Measurements from ENCODE around the gene PCTP.

Gene PCTP

DNA sequence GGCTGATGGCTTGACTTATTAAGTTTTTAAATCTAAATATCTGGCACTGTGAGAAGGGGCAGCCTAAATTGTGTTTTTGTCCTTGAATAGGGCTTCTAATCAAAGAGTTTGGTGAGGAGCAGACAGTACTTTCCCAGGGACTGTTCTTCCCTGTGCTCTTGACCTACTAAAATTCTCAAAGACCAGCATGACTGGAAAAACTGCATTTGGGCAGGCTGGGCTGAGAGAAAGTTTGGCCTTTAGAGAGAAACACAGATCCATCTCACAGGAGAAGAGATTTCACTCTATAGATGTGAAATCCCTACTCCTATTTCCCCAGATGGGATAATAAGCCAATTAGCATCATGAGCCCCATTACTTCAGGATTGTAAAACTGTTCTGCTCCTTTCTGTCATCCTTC is 7.3 kb downstream of the PCTP start:
- no peak overlapping the region for H3K4me3 Mint-ChIP-seq
- H3K36me3 Mint-ChIP-seq (ENCODE audit: low read depth) = no peaks in the 10 kb centered on the region
- H3K9me3 Mint-ChIP-seq = no peaks in the 10 kb centered on the region
- no peak overlapping the region for H3K27ac Mint-ChIP-seq
- H3K4me1 Mint-ChIP-seq (ENCODE audit: low read depth) = no peaks in the 10 kb centered on the region
- H3K27me3 Mint-ChIP-seq (ENCODE audit: low read depth) = no peaks in the 10 kb centered on the region

- Mint-ChIP-seq H3K36me3 (ENCODE audit: low read depth) (no peaks in the 10 kb centered on the region), H3K27me3 (ENCODE audit: low read depth) (no peaks in the 10 kb centered on the region), H3K4me3 (no peak overlapping the region), H3K4me1 (ENCODE audit: low read depth) (no peaks in the 10 kb centered on the region), H3K9me3 (no peaks in the 10 kb centered on the region), H3K27ac (no peak overlapping the region)
Measured at GRCh38 chr17:55760643-55761355, 9.9 kb downstream of the PCTP start.

GRCh38 chr17:55762086-55762858 is 11.4 kb downstream of the PCTP start:
- Mint-ChIP-seq H3K9me3 (no peaks in the 10 kb centered on the region), H3K36me3 (ENCODE audit: low read depth) (no peaks in the 10 kb centered on the region), H3K4me1 (ENCODE audit: low read depth) (no peaks in the 10 kb centered on the region), H3K4me3 (no peak overlapping the region), H3K27ac (no peak overlapping the region), H3K27me3 (ENCODE audit: low read depth) (no peaks in the 10 kb centered on the region)

- no peak overlapping the region for H3K27ac Mint-ChIP-seq
- H3K36me3 Mint-ChIP-seq (ENCODE audit: low read depth) = no peaks in the 10 kb centered on the region
- no peaks in the 10 kb centered on the region for H3K27me3 Mint-ChIP-seq (ENCODE audit: low read depth)
- H3K9me3 Mint-ChIP-seq = no peaks in the 10 kb centered on the region
- no peaks in the 10 kb centered on the region for H3K4me1 Mint-ChIP-seq (ENCODE audit: low read depth)
- no peak overlapping the region for H3K4me3 Mint-ChIP-seq
Measured at GRCh38 chr17:55763856-55764255, 13.0 kb downstream of the PCTP start.

- Mint-ChIP-seq H3K4me1 (ENCODE audit: low read depth) (no peaks in the 10 kb centered on the region), H3K36me3 (ENCODE audit: low read depth) (no peaks in the 10 kb centered on the region), H3K27ac (no peak overlapping the region), H3K27me3 (ENCODE audit: low read depth) (no peaks in the 10 kb centered on the region), H3K4me3 (no peak overlapping the region), H3K9me3 (no peaks in the 10 kb centered on the region)
Measured at GRCh38 chr17:55764610-55765009, 13.8 kb downstream of the PCTP start.

DNA sequence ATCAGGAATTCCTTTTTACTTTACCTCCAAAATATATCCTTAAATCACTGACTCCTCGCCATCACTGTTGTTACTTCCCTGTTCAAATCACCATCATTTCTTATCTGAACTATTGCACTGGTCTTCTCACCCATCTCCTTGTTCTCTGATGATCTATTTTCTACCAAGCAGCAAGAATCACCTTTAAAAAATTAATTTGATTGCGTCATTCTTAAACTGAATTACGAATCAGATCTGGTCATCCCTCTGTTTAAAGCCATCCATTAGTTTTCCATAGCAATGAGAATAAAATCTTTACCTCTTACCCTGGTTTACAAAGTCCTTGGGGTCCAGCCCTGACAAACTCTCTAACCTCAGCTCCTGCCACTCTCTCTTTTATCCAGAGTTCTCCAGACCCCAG is 14.6 kb downstream of the PCTP start:
- Mint-ChIP-seq H3K36me3 (ENCODE audit: low read depth) (no peaks in the 10 kb centered on the region), H3K4me1 (ENCODE audit: low read depth) (no peaks in the 10 kb centered on the region), H3K27ac (no peak overlapping the region), H3K9me3 (no peaks in the 10 kb centered on the region), H3K27me3 (ENCODE audit: low read depth) (no peaks in the 10 kb centered on the region), H3K4me3 (no peak overlapping the region)

DNA sequence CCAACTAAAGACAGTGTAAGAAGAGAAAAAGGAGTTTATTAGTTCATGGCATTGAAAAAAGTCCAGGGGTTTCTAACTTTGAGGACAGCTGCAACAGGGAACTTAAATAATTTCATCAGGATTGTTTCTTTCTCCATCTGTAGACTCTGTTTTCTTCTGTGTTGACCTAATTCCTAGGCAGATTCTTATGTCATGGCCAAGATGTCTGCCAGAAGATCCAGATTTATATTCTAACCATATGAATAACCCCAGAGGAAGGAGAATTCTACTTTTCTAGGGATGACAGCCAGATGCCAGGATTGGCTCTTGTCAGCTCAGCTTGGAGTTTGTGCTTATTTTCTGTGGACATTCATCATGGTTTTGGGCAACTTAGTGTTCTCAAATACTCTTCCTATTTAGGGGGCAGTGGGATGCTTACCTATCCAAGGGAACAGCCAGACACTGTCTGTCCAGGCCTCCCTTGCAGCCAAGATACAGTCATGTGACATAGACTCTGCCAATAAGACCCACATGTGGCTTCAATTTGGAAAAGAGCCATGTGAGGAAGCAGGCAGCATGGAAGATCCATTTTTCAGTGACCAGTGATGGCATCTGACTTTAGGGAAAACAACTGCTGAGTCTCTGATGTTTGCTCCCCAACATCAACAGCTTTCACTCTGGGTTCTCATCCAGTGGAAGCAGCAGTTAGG is 18.2 kb downstream of the PCTP start:
- Mint-ChIP-seq H3K4me3 (no peak overlapping the region), H3K27me3 (ENCODE audit: low read depth) (no peaks in the 10 kb centered on the region), H3K9me3 (no peaks in the 10 kb centered on the region), H3K4me1 (ENCODE audit: low read depth) (peaks cover 2% of the 10 kb centered on the region), H3K36me3 (ENCODE audit: low read depth) (no peaks in the 10 kb centered on the region), H3K27ac (no peak overlapping the region)

GRCh38 chr17:55769625-55770000 is 18.8 kb downstream of the PCTP start:
- no peak overlapping the region for H3K4me3 Mint-ChIP-seq

DNA sequence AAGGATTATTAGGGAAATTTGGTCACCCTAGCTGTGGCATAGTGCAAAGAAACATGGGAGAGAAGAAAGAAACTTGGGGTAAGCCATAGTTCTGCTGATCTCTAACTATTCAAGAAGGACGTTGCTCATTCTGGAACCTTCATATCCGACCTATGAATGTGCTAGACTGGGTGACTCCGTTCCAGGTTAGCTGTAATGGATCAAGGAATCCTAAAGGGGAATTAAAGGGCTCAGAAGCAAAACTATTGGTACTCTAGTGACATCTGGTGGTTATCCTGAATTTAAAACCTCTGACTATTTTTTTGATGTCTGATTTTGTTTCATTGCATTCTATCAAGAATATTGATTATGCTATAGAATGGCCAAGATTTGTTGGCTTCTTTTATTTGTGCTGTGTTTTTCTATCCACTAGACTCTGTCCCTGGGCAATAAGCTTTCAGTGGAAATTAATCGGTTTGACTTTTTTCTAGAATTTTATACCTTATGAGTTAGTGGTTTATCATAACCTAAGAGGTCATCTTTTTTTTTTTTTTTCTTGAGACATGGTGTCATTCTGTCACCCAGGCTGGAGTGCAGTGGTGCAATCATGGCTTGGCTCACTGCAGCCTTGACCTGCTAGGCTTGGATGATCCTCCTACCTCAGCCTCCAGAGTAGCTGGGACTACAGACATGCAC is 19.5 kb downstream of the PCTP start:
- Mint-ChIP-seq H3K27ac (no peak overlapping the region), H3K27me3 (ENCODE audit: low read depth) (no peaks in the 10 kb centered on the region), H3K4me1 (ENCODE audit: low read depth) (peaks cover 2% of the 10 kb centered on the region), H3K36me3 (ENCODE audit: low read depth) (no peaks in the 10 kb centered on the region), H3K9me3 (no peaks in the 10 kb centered on the region), H3K4me3 (no peak overlapping the region)

More at GRCh38 chr17:55769625-55770000, 18.8 kb downstream of the PCTP start:
- Mint-ChIP-seq H3K4me1 (ENCODE audit: low read depth) (peaks cover 2% of the 10 kb centered on the region), H3K27me3 (ENCODE audit: low read depth) (no peaks in the 10 kb centered on the region), H3K36me3 (ENCODE audit: low read depth) (no peaks in the 10 kb centered on the region), H3K27ac (no peak overlapping the region), H3K9me3 (no peaks in the 10 kb centered on the region)

- Mint-ChIP-seq H3K27ac (no peak overlapping the region), H3K4me3 (no peak overlapping the region)
Measured at GRCh38 chr17:55772086-55772485, 21.2 kb downstream of the PCTP start.

DNA sequence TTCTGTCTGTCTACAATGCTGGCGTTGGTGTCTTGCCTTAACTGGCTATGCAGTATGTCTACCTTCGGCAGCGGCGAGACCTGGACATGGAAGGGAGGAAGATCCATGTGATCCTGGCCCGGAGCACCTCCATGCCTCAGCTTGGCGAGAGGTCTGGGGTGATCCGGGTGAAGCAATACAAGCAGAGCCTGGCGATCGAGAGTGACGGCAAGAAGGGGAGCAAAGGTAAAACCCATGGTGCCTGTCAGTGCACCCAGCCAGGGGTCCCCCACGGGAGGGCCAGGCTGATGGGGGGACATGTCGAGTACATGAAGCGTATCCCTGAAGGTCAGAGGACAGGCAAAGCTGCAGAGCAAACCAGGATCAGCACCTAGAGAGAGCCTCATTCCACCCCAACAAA is 22.8 kb downstream of the PCTP start:
- no peak overlapping the region for H3K27ac Mint-ChIP-seq
- no peaks in the 10 kb centered on the region for H3K9me3 Mint-ChIP-seq
- H3K27me3 Mint-ChIP-seq (ENCODE audit: low read depth) = no peaks in the 10 kb centered on the region
- H3K36me3 Mint-ChIP-seq (ENCODE audit: low read depth) = peaks cover 6% of the 10 kb centered on the region
- H3K4me1 Mint-ChIP-seq (ENCODE audit: low read depth) = peaks cover 5% of the 10 kb centered on the region
- H3K4me3 Mint-ChIP-seq = no peak overlapping the region

More at GRCh38 chr17:55772086-55772485, 21.2 kb downstream of the PCTP start:
- Mint-ChIP-seq H3K36me3 (ENCODE audit: low read depth) (peaks cover 6% of the 10 kb centered on the region), H3K9me3 (no peaks in the 10 kb centered on the region), H3K27me3 (ENCODE audit: low read depth) (no peaks in the 10 kb centered on the region), H3K4me1 (ENCODE audit: low read depth) (peaks cover 2% of the 10 kb centered on the region)

DNA sequence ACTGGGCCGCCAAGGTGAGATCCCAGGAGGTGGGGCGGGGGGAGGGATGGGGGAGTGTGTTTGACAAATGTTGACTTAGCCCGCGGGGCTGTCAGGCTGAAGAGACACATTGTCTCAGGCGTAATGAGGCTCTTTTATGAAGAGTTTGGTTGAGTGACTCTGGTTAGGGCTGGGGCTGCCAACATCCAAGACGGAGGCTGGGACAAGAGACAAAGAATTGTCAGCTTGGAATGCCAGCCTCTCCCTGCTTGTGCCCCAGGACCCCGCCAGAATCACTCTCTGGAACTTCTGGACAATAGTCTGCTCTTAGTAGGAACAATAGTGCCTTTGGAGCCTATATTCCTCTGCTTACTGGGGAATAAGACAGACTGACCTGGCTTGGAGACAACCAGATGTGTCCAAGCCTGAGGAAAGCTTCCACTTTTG is 24.0 kb downstream of the PCTP start:
- Mint-ChIP-seq H3K4me1 (ENCODE audit: low read depth) (peaks cover 5% of the 10 kb centered on the region), H3K9me3 (no peaks in the 10 kb centered on the region), H3K27ac (no peak overlapping the region), H3K36me3 (ENCODE audit: low read depth) (peaks cover 6% of the 10 kb centered on the region), H3K27me3 (ENCODE audit: low read depth) (no peaks in the 10 kb centered on the region), H3K4me3 (no peak overlapping the region)

- H3K27me3 Mint-ChIP-seq (ENCODE audit: low read depth) = no peaks in the 10 kb centered on the region
- H3K4me1 Mint-ChIP-seq (ENCODE audit: low read depth) = peaks cover 5% of the 10 kb centered on the region
- no peak overlapping the region for H3K4me3 Mint-ChIP-seq
- H3K36me3 Mint-ChIP-seq (ENCODE audit: low read depth) = peaks cover 6% of the 10 kb centered on the region
- no peaks in the 10 kb centered on the region for H3K9me3 Mint-ChIP-seq
- no peak overlapping the region for H3K27ac Mint-ChIP-seq
Measured at GRCh38 chr17:55776271-55776670, 25.4 kb downstream of the PCTP start.

DNA sequence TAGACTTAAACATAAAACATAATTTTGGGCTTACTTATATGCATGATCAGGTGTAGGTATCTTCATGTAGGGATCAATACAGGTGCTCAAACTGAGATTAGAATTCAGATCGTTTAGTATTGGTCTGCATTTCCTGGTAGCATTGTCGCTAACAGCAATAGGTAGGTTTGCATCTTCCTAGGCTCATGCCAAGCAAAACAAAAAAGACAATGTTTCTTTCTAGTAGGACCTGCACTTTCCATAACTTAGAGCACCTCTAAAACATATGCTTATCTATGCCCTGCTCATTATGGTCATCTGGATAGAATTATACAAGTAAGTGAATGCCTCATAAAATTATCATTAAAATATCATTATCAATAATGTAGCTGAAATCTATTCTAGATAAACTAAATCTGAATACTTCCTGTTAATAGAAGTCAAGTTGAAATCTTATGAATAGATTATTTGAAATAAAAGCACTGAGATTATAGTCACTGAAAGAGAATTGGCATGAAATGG is 26.7 kb downstream of the PCTP start:
- Mint-ChIP-seq H3K4me1 (ENCODE audit: low read depth) (peaks cover 5% of the 10 kb centered on the region), H3K36me3 (ENCODE audit: low read depth) (peaks cover 6% of the 10 kb centered on the region), H3K4me3 (no peak overlapping the region), H3K27me3 (ENCODE audit: low read depth) (no peaks in the 10 kb centered on the region), H3K27ac (no peak overlapping the region), H3K9me3 (no peaks in the 10 kb centered on the region)

Data from T-helper 1 cell treated with Interleukin-12 subunit alpha and Interleukin-12 subunit beta and Interleukin-4 antibody, amounts not matched to agents 30 μg/mL and 1 μg/mL, for 36 hours (primary cell).